DND-41 (cell line): Measurements from ENCODE around the gene REV3L.
"Not testable (repeated sequence)": the region's sequence is repeated elsewhere in the genome, so short reads cannot be mapped to it uniquely, and the experiment has no call there.

Experiments
- ATAC-seq: fragments of 200-7000 bp; cut with Tn5 transposase; 3 replicates; pipeline ENCODE4 v1.9.1; 2021; ENCODE audit warnings: low read depth; ENCODE audit not compliant: insufficient read depth
- DNase-seq: peaks from one replicate; pipeline ENCODE4 v3.0.0-alpha.2; 2020
- H2AFZ ChIP-seq: 2 replicates; pipeline ENCODE4 v1.6.0; 2012; ENCODE audit warnings: low read depth, low read length
- H3K27ac ChIP-seq: 2 replicates; pipeline ENCODE4 v1.5.1; 2012; ENCODE audit warnings: low read length, inconsistent platforms
- H3K27me3 ChIP-seq: fragments of 200-600 bp; sonication (generic); 2 replicates; pipeline ENCODE4 v1.6.0; 2012; ENCODE audit warnings: low read length, mild to moderate bottlenecking, inconsistent platforms; ENCODE audit not compliant: insufficient read depth, poor library complexity
- H3K36me3 ChIP-seq: 2 replicates; pipeline ENCODE4 v1.5.1; 2012; ENCODE audit warnings: low read length, inconsistent platforms; ENCODE audit not compliant: insufficient read depth
- H3K4me1 ChIP-seq: 2 replicates; pipeline ENCODE4 v1.5.1; 2012; ENCODE audit warnings: mild to moderate bottlenecking, low read length; ENCODE audit not compliant: insufficient read depth
- H3K4me2 ChIP-seq: 2 replicates; pipeline ENCODE4 v1.6.0; 2012; ENCODE audit warnings: mild to moderate bottlenecking, moderate library complexity, low read length, inconsistent platforms; ENCODE audit not compliant: insufficient read depth
- H3K4me3 ChIP-seq, 2 experiments: fragments of 200-600 bp in 1 of 2; shearing (Covaris generic) in 1 of 2; 2 replicates each; pipeline ENCODE4 v1.5.1; 2012 to 2016; ENCODE audit warnings: inconsistent platforms in 2 of 2, low read length in 2 of 2, mild to moderate bottlenecking in 2 of 2, low read depth in 1 of 2, moderate library complexity in 1 of 2
- H3K79me2 ChIP-seq: 2 replicates; pipeline ENCODE4 v1.6.0; 2012; ENCODE audit warnings: low read length, inconsistent platforms; ENCODE audit not compliant: insufficient read depth
- H3K9ac ChIP-seq: 2 replicates; pipeline ENCODE4 v1.6.0; 2012; ENCODE audit warnings: low read depth, mild to moderate bottlenecking, inconsistent platforms, low read length, moderate library complexity
- H3K9me3 ChIP-seq: 2 replicates; pipeline ENCODE4 v1.5.1; 2012; ENCODE audit warnings: low read length, moderate library complexity, mild to moderate bottlenecking, inconsistent platforms; ENCODE audit not compliant: insufficient read depth, severe bottlenecking
- H4K20me1 ChIP-seq: 2 replicates; pipeline ENCODE4 v1.6.0; 2012; ENCODE audit warnings: low read length; ENCODE audit not compliant: insufficient read depth
- EZH2 ChIP-seq: IDR thresholded peaks from 3 replicates; pipeline ENCODE4 v1.6.1; 2012; ENCODE audit warnings: borderline replicate concordance, low read depth, mild to moderate bottlenecking, moderate library complexity, low read length, inconsistent platforms; ENCODE audit not compliant: severe bottlenecking
- TF ChIP-seq, protein P1 (sequence below): IDR thresholded peaks from 2 replicates; pipeline ENCODE4 v1.5.1; 2012; ENCODE audit warnings: borderline replicate concordance, low read length, moderate library complexity, mild to moderate bottlenecking; ENCODE audit not compliant: poor library complexity, severe bottlenecking; ENCODE audit errors: extremely low read depth

Gene REV3L

DNA sequence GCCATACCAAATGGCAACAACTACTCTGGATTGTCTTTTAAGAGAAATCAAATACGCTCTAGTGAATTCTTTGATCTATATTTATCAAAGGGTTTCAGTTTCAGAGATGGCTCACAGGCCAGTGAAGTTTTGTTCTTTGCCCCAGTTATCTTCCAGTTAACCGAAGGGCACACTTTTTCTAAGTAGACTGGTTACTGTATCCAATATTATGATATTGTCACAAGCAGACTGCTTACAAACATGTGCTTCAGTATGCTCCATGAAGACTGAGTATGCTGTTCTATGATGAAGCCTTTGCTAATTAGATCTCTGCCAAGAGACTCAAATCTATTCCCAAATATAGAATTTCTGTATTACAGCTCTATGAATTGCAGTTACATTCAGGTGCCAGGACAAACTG lies 181.1 kb downstream of the REV3L start:
- ATAC-seq (no peak), DNase-seq (no peak)
- Histone ChIP-seq H3K27me3 (no peaks in the 10 kb centered on the region), H3K4me1 (no peaks in the 10 kb centered on the region), H3K9ac (no peak overlapping the region), H2AFZ (no peak overlapping the region), H3K9me3 (no peaks in the 10 kb centered on the region), H3K4me2 (no peak overlapping the region), H4K20me1 (no peaks in the 10 kb centered on the region), H3K27ac (no peak overlapping the region), H3K79me2 (no peaks in the 10 kb centered on the region), H3K4me3 (no peak overlapping the region), H3K36me3 (peaks cover 57% of the 10 kb centered on the region)
- TF ChIP-seq, protein P1, sequence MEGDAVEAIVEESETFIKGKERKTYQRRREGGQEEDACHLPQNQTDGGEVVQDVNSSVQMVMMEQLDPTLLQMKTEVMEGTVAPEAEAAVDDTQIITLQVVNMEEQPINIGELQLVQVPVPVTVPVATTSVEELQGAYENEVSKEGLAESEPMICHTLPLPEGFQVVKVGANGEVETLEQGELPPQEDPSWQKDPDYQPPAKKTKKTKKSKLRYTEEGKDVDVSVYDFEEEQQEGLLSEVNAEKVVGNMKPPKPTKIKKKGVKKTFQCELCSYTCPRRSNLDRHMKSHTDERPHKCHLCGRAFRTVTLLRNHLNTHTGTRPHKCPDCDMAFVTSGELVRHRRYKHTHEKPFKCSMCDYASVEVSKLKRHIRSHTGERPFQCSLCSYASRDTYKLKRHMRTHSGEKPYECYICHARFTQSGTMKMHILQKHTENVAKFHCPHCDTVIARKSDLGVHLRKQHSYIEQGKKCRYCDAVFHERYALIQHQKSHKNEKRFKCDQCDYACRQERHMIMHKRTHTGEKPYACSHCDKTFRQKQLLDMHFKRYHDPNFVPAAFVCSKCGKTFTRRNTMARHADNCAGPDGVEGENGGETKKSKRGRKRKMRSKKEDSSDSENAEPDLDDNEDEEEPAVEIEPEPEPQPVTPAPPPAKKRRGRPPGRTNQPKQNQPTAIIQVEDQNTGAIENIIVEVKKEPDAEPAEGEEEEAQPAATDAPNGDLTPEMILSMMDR: no peak
- no peak for TF ChIP-seq EZH2

DNA sequence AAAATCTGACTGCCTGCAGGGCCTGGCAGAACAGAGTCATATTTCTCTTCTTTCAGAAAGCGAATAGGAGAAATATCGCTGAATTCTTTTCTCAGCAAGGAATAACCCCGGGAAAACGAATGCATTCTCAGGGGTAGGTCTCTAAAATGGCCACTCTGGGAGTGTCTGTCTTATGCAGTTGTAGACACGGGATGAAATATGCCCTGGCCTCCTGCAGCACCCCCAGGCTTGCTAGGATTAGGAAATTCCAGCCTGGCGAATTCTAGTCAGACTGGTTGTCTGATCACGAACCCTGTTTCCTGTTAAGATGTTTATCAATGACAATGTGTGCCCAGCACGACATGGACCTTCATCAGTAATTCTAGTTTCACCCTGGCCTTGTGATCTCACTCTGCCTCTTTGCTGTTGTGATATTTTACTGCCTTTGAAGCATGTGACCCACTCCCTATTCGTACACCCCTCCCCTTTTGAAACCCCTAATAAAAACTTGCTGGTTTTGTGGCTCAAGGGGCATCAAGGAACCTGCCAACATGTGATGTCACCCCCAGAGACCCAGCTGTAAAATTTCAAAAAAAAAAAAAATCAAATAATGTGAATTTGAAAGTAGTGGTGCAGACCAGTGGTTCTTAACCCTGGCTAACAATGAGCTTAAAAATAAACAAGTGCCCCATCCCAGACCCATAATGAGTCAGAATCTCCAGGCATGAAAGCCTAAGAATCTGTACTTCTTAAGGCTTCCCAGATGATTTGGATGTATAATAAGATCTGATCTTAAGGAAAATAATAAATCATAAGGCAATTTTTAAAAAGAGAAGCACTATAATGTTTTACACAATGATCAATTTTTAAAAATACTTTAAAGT lies 181.8 kb downstream of the REV3L start:
- not testable (repeated sequence) for ATAC-seq, H4K20me1 ChIP-seq, H3K4me2 ChIP-seq, H3K79me2 ChIP-seq, H3K9me3 ChIP-seq, H3K27ac ChIP-seq, H2AFZ ChIP-seq, DNase-seq, H3K4me1 ChIP-seq, H3K4me3 ChIP-seq, H3K27me3 ChIP-seq, H3K9ac ChIP-seq
- H3K36me3 ChIP-seq: peaks cover 57% of the 10 kb centered on the region

DNA sequence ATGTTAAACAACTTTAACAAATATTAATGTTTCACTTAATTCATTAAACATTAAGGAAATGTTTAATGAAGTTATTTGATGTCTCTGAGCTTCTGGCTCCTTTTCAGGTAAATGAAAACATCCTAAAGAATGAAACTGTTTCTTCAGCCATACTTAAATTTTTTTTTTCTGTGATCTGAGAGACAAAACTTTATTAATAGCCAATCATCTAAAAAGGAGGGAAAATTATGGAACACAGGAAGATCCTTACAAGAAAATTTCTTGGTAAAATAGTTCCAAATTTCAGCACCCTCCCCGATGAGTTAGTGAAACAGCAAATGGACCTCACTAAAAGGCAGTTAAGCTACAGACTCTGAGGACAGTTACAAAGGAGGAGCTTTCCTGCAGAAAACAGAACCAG lies 185.2 kb downstream of the REV3L start:
- Histone ChIP-seq H3K27ac (no peak overlapping the region), H3K4me1 (no peaks in the 10 kb centered on the region), H4K20me1 (no peaks in the 10 kb centered on the region), H3K36me3 (peaks cover 44% of the 10 kb centered on the region), H3K27me3 (no peaks in the 10 kb centered on the region), H3K9ac (no peak overlapping the region), H3K4me2 (no peak overlapping the region), H3K9me3 (no peaks in the 10 kb centered on the region), H3K4me3 (no peak overlapping the region), H2AFZ (no peak overlapping the region), H3K79me2 (no peaks in the 10 kb centered on the region)
- DNase-seq (no peak), ATAC-seq (no peak)
- no peak for TF ChIP-seq EZH2
- TF ChIP-seq, protein P1: no peak

DNA sequence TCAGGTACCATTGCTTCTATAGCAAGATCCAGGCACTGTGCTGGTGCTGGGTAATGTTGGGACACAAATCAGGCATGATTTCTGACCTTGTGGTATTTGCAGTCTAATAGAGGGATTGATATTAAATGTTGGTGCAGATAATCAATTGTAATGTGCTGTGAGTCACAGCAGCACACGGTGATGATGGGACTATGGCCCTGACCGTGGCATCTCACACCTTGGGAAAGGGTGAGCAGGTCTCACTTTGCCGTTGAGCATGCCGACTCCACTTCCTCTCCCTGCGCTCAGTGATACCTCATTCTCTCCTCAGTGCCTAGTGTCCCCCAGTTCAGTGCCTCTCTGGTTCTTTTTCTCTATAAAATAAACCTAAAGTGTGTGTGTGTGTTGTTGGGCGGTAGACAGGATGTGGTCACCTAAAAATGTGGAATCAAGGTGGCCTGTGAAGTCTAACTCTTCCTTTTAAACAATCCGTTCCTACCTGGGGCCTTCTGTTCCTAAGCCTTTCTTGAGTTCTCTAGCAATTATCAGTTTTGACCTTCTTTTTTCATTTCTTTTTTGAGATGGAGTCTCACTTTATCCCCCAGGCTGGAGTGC lies 188.5 kb downstream of the REV3L start:
- Histone ChIP-seq H3K9ac (no peak overlapping the region), H3K4me1 (no peaks in the 10 kb centered on the region), H3K79me2 (no peaks in the 10 kb centered on the region), H3K27ac (no peak overlapping the region), H2AFZ (no peak overlapping the region), H3K36me3 (peaks cover 17% of the 10 kb centered on the region), H3K27me3 (no peaks in the 10 kb centered on the region), H3K4me3 (no peak overlapping the region), H3K9me3 (no peaks in the 10 kb centered on the region), H4K20me1 (no peaks in the 10 kb centered on the region), H3K4me2 (no peak overlapping the region)
- no peak for DNase-seq
- TF ChIP-seq, protein P1: no peak
- TF ChIP-seq EZH2: no peak
- peak; percentile 62 for ATAC-seq
